ENCODE measurements around the gene USP12.
"Not testable (repeated sequence)": the region's sequence is repeated elsewhere in the genome, so short reads cannot be mapped to it uniquely, and the experiment has no call there.

USP12 gene, protein sequence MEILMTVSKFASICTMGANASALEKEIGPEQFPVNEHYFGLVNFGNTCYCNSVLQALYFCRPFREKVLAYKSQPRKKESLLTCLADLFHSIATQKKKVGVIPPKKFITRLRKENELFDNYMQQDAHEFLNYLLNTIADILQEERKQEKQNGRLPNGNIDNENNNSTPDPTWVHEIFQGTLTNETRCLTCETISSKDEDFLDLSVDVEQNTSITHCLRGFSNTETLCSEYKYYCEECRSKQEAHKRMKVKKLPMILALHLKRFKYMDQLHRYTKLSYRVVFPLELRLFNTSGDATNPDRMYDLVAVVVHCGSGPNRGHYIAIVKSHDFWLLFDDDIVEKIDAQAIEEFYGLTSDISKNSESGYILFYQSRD

DNA sequence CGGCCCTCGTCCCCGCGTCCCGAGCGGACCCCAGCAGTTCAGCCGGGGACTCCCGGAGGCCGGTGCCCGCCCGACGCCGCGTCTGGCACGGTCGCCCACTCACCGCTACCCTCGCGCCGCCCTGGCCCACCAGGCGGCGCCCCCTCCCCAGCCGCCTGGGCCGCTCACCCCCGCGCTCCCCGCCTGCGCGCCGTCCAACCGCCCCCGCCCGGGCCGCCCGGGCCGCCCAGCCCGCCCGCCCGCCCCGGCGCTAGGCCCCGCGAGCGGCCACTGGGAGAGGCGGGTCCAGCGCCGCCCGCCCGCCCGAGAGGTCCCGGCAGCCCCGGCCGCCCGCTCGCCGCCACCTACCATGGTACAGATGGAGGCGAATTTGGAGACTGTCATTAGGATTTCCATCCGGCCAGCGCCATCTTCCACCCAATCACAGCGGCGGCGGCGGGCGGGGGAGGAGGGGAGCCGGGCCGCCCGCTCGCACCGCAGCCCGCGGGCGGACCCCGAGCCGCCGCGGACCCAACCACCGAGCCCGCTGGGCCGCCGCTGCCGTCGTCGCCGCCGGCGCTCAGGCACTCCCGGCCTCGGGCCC lies at the start of gene USP12:
Gene USP12, minus strand, starts transcription at position 568 of the 583 bp plus-strand sequence. Its CDS starts 172 bp downstream, at position 396.
- DNase-seq (ENCODE audit: low read depth) = no peak

DNA sequence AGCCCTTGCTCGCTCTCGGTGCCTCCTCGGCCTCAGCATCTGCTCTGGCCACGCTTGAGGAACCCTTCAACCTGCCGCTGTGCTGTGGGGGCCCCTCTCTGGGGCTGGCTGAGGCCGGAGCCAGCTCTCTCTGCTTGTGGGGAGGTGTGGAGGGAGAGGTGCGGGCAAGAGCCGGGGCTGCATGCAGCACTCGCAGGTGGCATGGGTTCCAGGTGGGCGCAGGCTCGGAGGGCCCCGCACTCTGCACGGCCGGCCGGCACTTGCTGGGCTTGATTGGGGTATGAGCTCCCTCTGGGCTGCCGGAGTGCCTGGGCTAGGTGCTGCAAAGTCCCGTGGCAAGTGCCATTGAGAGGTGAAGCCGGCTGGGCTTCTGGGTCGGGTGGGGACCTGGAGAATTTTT lies 48.0 kb upstream of the USP12 start:
- DNase-seq (ENCODE audit: low read depth) = no peak

DNA sequence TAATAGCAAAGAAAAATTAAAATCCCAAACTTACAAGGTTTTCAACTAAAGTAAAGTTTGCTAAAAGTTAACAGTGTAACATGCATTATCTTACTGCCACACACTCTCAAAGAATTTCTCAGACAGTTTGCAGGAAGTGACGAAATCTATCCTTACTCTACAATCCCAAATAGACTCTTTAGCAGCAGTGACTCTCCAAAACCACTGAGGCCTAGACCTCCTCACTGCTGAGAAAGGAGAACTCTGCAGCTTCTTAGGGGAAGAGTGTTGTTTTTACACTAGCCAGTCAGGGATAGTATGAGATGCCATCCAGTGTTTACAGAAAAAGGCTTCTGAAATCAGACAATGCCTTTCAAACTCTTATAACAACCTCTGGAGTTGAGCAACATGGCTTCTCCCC lies 47.2 kb upstream of the USP12 start:
- not testable (repeated sequence) for DNase-seq (ENCODE audit: low read depth)

DNA sequence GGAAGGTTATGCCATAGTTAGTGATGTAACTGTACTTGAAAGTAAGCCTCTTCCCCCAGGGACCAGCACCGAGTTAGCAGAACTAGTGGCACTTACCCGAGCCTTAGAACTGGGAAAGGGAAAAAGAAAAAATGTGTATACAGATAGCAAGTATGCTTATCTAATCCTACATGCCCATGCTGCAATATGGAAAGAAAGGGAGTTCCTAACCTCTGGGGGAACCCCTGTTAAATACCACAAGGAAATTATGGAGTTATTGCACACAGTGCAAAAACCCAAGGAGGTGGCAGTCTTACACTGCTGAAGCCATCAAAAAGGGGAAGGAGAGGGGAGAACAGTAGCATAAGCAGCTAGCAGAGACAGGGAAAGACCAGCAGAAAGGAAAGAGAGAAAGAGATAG lies 46.2 kb upstream of the USP12 start:
- DNase-seq (ENCODE audit: low read depth) = not testable (repeated sequence)

DNA sequence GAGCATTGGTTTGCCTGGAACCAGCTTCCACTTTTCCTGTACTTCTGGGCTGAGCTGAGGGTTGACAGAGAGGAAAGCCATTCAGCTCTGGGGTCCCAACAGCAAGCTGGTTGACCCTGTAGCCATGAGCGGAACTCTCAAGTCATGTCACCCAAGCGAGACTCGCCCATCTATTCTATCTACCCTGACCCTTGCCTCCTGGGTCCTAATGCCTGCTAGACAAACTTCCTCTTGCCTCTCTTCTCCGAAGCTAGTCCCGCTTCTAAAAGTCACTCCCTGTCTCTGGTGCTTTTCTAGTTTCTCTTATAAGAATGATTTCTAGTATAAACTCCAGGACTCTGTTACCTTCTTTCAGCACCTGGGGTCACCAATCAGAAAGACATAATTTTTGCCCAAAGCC lies 41.8 kb upstream of the USP12 start:
- DNase-seq (ENCODE audit: low read depth) = not testable (repeated sequence)

DNA sequence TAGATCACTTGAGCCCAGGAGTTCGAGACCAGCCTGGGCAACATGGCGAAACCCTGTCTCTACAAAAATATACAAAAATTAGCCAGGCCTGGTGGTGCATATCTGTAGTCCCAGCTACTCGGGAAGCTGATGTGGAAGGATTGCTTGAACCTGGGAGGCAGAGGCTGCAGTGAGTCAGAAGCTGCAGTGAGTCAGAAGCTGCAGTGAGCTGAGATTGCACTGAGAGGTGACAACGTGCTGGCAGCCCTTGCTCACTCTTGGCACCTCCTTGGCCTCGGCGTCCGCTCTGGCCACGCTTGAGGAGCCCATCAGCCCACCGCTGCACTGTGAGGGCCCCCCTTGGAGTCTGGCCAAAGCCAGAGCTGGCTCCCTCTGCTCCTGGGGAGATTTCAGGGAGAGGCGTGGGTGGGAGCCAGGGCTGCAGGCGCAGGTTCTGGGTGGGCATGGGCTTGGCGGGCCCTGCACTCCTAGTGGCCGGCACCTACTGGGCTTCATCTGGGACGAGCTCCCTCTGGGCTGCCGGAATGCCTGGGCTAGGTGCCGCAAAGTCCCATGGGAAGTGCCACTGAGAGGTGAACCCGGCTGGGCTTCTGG lies 40.3 kb upstream of the USP12 start:
- DNase-seq (ENCODE audit: low read depth) = no peak

DNA sequence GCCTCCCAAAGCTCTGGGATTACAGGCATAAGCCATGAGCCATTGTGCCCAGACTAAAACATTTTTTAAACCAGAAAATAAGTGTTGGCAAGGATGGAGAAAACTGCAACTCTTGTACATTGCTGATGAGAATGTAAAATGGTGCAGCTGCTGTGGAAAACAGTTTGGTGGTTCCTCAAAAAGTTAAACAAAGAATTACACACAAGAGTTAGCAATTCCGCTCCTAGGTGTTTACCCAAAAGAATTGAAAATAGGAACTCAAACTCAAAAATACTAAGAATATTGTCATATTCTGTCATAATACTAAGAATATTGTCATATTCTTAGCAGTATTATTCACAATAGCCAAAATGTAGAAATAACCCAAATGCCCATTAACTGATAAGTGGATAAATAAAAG lies 39.7 kb upstream of the USP12 start:
- DNase-seq (ENCODE audit: low read depth) = no peak

DNA sequence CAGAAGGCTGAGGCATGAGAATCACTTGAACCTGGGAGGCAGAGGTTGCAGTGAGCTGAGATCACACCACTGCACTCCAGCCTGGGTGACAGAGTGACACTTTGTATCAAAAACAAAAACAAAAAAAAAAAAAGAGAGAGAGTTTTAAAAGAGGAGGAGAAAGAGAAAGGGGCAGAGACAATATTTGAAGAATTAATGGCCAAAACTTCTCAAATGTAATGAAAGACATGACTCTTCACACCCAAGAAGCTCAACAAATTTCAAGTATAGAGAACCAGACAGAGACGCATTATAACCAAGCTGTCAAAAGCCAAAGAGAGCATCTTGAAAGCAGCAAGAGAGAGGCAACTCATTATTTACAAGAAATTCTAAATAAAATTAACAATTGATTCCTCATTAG lies 36.9 kb upstream of the USP12 start:
- no peak for DNase-seq (ENCODE audit: low read depth)

DNA sequence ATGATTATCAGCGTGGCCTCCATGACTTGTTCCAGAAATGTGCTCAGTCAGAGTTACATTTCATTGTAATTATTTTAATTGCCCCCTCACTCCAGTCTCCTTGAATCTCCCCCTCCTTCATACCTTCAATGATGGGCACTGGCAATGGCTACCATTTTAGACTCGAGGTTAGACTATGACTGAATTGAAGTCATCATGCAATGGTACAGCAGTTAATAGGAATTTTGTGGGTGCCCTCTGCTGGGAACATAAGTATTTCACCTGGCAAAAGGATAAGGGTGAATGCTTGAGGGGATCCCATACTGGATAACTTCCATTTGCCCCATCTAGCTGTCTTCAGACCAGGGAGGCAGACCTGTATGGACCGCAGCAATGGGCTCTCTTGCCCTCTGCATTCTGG lies 32.2 kb upstream of the USP12 start:
- DNase-seq (ENCODE audit: low read depth) = no peak

DNA sequence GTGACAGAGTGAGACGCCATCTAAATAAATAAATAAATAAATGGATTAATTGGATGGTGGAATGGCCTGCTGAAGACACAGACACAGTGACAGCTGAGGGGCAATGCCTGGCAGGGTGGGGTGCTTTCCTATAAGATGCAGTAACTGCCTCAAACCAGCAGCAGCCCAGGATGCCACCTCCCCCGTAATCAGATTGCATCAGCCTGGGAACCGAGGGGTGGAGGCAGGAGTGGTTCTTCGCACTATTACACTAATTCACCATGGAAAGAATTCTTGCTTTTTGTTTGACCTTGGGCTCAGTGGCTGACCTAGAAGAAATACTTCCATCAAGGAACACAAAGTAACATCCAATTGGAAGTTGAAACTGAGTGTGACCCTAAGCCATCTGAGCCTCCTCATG lies 31.6 kb upstream of the USP12 start:
- no peak for DNase-seq (ENCODE audit: low read depth)

DNA sequence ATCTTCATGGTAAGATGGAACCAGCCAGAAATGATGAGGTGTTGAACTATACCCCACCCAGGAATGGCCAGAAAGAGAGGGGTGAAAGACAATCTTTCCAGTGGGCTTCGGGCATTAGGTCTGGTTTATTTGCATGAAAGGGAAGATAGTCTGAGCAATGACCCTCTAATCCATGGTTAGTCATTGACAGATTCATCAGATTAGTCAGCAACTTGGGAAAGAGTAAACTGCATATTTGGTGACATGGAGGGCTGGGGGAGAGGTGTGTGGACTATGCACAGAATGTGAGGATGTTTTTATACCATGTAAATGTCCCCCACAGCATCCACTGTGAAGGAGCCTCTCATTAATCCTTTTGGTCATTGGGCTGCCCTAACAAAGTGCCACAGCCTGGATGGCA lies 30.1 kb upstream of the USP12 start:
- no peak for DNase-seq (ENCODE audit: low read depth)

DNA sequence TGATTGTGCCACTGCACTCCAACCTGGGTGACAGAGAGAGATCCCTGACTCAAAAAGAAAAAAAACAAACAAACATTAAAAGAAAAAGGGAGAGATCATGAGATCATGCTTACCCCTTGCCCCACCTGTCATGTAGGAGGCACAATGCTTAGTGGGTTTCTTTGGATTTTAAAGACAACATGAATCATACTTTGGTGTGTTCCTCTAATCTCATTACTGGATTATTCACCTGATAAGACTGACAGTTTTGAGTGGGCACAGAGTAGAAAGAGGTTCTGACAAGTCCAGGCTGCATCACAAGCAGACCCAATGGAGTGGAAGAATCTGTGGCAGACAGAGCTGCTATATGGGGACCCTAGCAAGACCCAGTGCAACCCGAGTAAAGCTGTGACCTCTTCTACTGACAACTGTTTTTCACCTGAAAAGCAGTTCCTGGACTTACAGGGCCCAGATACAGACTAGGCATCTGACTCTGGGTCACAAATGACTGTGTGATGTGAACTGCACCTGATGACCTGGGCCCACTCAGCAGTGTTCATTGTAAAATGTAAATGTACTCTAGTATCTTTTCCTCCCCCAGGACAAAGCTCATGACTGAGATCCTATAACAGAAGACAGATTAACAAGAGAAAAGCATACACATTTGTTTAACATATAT lies 28.9 kb upstream of the USP12 start:
- DNase-seq (ENCODE audit: low read depth) = no peak

DNA sequence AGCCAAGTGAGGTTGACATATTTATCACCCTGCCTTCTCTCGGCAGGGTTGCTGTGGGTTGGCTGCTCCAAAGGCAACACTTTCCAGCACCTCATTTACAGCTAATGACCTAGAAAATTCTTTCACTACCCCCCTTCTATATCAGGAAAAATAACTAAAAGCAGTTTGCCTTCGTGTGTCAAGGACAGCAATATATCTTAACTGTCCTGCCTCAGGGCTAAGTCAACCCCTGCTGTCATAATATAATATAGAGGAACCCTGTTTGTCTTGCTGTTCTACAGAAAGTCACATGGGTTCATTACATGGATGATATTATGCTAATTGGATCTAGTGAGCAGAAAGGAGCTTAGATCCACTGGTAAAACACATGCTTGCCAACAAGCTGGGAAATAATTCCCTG lies 28.1 kb upstream of the USP12 start:
- DNase-seq (ENCODE audit: low read depth) = no peak

DNA sequence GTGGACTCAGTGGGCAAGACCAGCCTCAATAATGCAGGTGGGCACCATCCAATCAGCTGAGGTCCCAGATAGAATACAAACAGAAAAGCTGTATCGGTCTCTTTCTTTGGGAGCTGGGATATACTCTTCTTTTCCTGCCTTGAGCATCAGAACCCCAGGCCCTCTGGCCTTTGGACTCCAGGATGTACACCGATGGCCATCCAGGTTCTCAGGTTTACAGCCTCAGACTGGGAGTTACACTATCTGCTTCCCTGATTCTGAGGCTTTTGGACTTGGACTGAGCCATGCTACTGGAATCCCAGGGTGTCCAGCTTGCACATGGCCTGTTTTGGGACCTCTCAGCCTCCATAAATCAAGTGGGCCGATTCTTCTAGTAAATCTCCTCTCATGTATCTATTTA lies 27.6 kb upstream of the USP12 start:
- no peak for DNase-seq (ENCODE audit: low read depth)

DNA sequence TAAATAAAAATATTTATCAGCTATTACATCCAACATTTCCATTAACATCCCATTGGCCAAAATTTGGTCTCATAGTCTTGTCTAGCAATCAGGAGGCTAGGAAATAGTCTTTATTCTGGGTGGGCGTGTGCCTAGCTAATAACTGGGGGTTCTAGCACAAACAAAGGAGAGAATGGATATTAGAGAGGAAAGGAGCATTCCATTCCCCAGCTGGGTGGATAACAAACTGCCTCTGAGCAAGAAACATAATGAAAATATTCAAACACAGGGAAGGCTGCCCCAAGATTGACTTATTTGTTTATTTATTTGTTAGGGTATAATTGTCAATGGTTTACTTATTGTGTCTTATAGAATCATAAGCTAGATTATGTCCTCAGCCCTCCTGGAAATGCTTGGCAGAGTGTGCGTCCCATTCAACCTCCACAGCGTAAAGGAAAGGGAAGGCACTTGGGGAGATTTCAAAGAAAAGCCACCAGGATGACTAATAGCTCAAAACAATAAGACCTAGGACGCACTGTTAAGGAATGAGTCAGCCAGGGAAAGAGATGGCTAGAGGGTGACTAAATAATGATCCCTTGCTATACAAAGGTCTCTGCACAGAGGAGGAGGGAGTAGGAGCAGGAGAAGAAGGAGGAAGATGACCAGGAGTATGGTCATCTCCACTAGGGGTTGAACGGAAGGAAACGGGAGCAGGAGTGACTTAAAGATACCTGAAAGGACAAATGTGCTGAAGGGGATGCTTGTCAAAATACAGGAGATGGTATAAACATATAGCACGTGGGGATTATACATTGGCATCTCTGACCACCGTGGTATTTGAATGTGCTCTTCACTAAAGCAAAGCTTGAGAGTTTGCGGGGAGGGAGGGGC lies 23.5 kb upstream of the USP12 start:
- no peak for DNase-seq (ENCODE audit: low read depth)

DNA sequence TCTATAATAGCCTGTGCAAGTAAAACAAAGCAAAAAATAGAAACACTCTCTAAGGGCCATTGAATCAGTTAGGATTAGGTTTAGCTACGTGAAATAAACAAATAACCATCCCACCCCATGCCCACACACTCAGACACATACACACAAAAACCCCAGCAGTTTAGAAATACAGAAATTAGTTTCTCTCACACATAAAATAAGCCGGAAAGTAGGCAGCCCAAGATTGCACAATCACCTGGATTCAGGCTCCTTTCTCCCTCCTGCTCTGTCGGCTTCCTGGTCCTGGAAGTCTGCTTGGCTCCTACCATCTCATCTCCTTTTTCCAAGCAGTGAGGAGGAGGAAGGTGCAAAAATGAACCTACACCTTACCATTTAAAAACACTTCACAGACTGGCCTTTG lies 22.6 kb upstream of the USP12 start:
- DNase-seq (ENCODE audit: low read depth) = no peak

DNA sequence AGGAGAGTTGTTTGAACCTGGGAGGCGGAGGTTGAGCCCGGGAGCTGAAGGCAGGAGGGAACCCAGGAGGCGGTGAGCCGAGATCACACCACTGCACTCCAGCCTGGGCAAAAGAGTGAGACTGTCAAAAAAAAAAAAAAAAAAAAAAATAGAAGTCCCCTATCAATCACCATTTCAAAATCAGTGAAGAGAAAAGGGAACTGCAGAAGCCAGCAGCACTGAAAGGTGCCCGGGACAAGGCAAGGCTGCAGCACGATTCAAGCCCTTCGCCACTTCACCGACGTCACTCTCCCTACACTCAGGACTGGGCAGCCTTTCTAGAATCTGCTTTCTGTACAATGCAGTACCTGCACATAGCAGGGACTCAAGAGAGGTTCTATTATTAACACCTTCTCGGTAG lies 21.9 kb upstream of the USP12 start:
- DNase-seq (ENCODE audit: low read depth) = no peak

DNA sequence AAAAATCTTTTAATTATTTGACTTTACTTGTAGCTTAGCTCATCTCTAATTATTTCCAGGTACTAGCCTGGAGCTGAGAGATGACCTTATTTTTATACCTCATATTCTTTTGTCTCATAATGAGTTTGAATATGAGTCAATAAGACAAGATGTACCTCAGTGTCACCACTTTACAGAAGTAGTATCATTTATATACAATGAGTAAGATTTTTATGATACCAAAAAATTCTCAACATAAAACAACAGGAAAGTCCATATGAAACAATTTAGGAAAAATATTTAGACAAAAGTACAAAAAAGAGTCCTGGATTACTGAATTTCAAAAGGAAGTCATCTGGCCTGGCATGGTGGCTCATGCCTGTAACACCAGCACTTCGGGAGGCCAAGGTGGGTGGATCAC lies 21.4 kb upstream of the USP12 start:
- DNase-seq (ENCODE audit: low read depth) = no peak

DNA sequence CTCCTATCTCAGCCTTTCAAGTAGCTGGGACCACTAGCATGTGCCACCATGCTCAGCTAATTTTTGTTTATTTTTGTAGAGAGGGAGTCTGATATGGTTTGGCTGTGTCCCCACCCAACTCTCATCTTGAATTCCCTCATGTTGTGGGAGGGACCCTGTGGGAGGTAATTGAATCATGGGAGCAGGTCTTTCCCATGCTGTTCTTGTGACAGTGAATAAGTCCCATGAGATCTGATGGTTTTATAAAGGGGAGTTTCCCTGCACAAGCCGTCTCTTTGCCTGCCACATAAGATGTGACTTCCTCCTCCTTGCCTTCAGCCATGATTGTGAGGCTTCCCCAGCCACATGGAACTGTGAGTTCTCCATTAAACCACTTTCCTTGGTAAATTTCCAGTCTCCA lies 20.8 kb upstream of the USP12 start:
- not testable (repeated sequence) for DNase-seq (ENCODE audit: low read depth)

DNA sequence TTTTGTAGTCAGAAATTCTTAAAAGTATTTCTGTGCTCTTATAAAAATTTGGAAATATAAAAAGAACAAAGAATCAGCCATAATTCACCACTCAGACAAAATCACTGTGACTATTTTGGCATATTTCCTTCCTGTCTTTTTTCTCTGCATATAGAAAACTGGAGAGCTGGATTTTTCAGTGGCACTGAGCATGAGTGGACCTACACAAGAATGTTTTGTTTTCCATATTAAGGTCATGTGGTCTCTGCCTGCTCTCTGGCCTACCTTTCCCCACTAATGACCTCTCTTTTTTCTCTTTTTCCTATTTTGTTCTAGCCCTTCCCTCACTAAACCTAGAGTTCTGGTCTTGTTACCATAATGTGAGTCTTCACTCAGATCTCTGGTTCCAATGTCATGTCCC lies 17.6 kb upstream of the USP12 start:
- no peak for DNase-seq (ENCODE audit: low read depth)

DNA sequence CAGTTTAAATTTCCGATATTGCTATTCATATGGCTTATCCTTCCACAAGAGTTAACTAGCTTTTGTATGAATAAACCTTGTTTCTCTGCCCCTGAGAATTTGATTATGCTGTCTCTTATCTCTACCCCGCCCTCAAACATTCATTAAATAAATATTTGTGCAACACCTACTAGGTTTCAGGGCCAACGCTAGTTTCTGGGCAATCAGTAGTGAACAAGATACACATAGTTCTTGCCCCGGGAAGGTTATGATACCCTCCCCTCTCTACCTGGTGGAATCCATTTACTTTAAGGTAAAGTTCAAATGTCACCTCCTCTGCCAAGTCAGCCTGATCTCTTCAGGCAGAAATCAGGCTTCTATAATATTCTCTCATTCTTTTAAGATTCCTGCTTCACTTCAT lies 16.6 kb upstream of the USP12 start:
- no peak for DNase-seq (ENCODE audit: low read depth)

DNA sequence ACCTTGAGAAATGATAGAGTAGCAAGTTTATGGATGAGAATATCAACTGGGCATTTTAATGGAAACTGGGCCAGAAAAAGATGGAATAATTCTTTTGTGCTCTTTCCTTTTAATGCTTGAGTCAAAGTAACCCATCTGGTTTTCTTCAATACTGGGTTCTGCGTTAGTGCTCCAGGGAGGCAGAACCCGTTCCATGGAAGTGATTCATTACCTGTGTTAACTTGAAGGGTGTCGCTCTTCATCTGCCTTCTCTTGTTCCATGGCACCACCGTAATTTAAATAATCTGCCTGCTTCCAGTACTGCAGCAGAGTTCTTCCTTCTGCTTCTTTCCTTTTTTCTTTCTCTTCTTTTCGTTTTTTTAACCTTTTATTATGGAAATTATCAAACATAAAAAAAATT lies 14.7 kb upstream of the USP12 start:
- no peak for DNase-seq (ENCODE audit: low read depth)
